Measurements from ENCODE around the gene REPS1.
"Not testable (repeated sequence)": the region's sequence is repeated elsewhere in the genome, so short reads cannot be mapped to it uniquely, and the experiment has no call there.

Gene REPS1

DNA sequence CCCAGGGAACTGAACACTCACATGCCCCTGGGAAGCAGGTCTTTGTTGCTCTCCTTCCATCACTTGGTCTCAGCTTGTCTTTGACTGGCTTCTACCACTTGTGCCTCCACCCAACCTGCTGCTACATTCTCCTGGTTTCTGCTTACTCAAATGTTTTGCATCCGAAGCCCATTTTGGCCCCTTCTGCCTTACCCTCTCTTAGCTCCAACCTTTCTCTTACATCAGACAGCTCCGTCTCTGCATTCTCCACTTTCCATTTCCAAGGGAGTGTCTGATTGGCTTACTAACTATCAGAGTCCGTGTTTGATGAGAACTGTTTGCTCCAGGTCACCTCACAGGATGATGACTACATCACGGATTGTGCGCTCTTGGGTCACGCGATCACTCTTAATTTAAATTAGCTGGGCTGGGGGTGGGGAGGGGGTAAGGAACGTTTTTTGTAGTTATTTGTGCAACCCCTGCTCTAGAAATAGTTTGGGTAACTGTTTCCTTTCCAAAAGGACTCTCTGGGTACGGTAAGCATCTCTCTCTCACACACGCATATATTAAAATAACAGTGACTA lies 39.6 kb upstream of the REPS1 start:
- H3K36me3 ChIP-seq (ENCODE audit: insufficient read depth, low read length) = no peaks in the 10 kb centered on the region
- H3K9me2 ChIP-seq (replicated peaks; ENCODE audit: low read depth, low read length) = no peaks in the 10 kb centered on the region
- peaks cover 30% of the 10 kb centered on the region for H4K20me1 ChIP-seq (ENCODE audit: insufficient read depth, low read length, poor library complexity, severe bottlenecking)
- H3K9ac ChIP-seq (ENCODE audit: low read depth, low read length, poor library complexity, severe bottlenecking) = peak overlapping the region; percentile 90
- H3K4me3 ChIP-seq (ENCODE audit: low read length, poor library complexity, severe bottlenecking) = peak overlapping the region; percentile 90
- no peaks in the 10 kb centered on the region for H3F3A ChIP-seq (ENCODE audit: low read depth)
- peaks cover 37% of the 10 kb centered on the region for H3K4me1 ChIP-seq (ENCODE audit: insufficient read depth, low read length, poor library complexity, severe bottlenecking)
- H3K27me3 ChIP-seq (ENCODE audit: insufficient read depth, low read length, poor library complexity, severe bottlenecking) = no peaks in the 10 kb centered on the region
- TF ChIP-seq EZH2phosphoT487 (IDR thresholded peaks at IDR 0.05; ENCODE audit: borderline replicate concordance) = no peak
- TF ChIP-seq, protein P1, sequence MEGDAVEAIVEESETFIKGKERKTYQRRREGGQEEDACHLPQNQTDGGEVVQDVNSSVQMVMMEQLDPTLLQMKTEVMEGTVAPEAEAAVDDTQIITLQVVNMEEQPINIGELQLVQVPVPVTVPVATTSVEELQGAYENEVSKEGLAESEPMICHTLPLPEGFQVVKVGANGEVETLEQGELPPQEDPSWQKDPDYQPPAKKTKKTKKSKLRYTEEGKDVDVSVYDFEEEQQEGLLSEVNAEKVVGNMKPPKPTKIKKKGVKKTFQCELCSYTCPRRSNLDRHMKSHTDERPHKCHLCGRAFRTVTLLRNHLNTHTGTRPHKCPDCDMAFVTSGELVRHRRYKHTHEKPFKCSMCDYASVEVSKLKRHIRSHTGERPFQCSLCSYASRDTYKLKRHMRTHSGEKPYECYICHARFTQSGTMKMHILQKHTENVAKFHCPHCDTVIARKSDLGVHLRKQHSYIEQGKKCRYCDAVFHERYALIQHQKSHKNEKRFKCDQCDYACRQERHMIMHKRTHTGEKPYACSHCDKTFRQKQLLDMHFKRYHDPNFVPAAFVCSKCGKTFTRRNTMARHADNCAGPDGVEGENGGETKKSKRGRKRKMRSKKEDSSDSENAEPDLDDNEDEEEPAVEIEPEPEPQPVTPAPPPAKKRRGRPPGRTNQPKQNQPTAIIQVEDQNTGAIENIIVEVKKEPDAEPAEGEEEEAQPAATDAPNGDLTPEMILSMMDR (conservative IDR thresholded peaks at IDR 0.05; ENCODE audit: low read length) = no peak
- peak overlapping the region; percentile 95 for H3K4me2 ChIP-seq (ENCODE audit: low read depth, low read length, poor library complexity, severe bottlenecking)
- H2AFZ ChIP-seq (ENCODE audit: low read length) = peak overlapping the region; percentile 88
- H3K79me2 ChIP-seq (ENCODE audit: insufficient read depth, low read length) = peaks cover 59% of the 10 kb centered on the region
- H3K9me3 ChIP-seq (ENCODE audit: insufficient read depth, low read depth, low read length) = no peaks in the 10 kb centered on the region

DNA sequence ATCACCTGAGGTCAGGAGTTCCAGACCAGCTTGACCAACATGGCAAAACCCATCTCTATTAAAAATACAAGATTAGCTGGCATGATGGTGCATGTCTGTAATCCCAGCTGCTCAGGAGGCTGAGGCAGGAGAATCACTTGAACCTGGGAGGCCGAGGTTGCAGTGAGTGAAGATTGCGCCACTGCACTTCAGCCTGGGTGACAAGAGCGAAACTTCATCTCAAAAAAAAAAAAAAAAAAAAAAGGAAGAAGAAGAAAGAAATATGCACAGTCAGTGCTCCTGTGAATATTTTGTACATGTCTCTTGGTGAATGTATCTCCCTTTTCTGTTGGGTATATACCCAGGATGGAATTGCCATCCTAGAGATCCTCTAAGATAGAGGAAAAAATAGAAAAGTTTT lies 37.4 kb upstream of the REPS1 start:
- H3K9me3 ChIP-seq (ENCODE audit: insufficient read depth, low read depth, low read length); H3K27me3 ChIP-seq (ENCODE audit: insufficient read depth, low read length, poor library complexity, severe bottlenecking); H3K4me2 ChIP-seq (ENCODE audit: low read depth, low read length, poor library complexity, severe bottlenecking); H2AFZ ChIP-seq (ENCODE audit: low read length); H3K36me3 ChIP-seq (ENCODE audit: insufficient read depth, low read length); H3F3A ChIP-seq (ENCODE audit: low read depth); H3K4me3 ChIP-seq (ENCODE audit: low read length, poor library complexity, severe bottlenecking); H3K9ac ChIP-seq (ENCODE audit: low read depth, low read length, poor library complexity, severe bottlenecking); H4K20me1 ChIP-seq (ENCODE audit: insufficient read depth, low read length, poor library complexity, severe bottlenecking); H3K9me2 ChIP-seq (replicated peaks; ENCODE audit: low read depth, low read length): not testable (repeated sequence)
- H3K79me2 ChIP-seq (ENCODE audit: insufficient read depth, low read length) = peaks cover 36% of the 10 kb centered on the region
- H3K4me1 ChIP-seq (ENCODE audit: insufficient read depth, low read length, poor library complexity, severe bottlenecking) = peaks cover 19% of the 10 kb centered on the region

DNA sequence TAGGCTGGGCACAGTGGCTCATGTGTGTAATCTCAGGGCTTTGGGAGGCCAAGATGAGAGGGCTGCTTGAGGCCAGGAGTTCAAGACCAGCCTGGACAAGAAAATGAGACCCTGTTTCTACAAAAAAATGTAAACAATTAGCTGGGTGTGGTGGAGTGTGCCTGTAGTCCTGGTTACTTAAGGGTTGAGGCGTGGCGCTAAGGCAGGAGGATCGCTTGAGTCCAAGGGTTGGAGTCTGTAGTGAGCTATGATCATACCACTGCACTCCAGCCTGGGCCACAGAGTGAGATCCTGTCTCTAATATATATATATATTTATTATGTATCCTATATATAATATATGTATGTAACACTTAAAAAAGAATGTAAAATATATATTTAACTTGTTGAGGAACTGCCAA lies 32.6 kb upstream of the REPS1 start:
- Histone ChIP-seq H3K9me2 (replicated peaks; ENCODE audit: low read depth, low read length) (no peaks in the 10 kb centered on the region), H3K4me3 (ENCODE audit: low read length, poor library complexity, severe bottlenecking) (no peak overlapping the region), H3K9me3 (ENCODE audit: insufficient read depth, low read depth, low read length) (no peaks in the 10 kb centered on the region), H3K36me3 (ENCODE audit: insufficient read depth, low read length) (no peaks in the 10 kb centered on the region), H3K9ac (ENCODE audit: low read depth, low read length, poor library complexity, severe bottlenecking) (no peak overlapping the region), H3K4me2 (ENCODE audit: low read depth, low read length, poor library complexity, severe bottlenecking) (no peak overlapping the region), H3K27me3 (ENCODE audit: insufficient read depth, low read length, poor library complexity, severe bottlenecking) (no peaks in the 10 kb centered on the region), H3K79me2 (ENCODE audit: insufficient read depth, low read length) (no peaks in the 10 kb centered on the region), H3K4me1 (ENCODE audit: insufficient read depth, low read length, poor library complexity, severe bottlenecking) (no peaks in the 10 kb centered on the region), H4K20me1 (ENCODE audit: insufficient read depth, low read length, poor library complexity, severe bottlenecking) (no peaks in the 10 kb centered on the region), H3F3A (ENCODE audit: low read depth) (no peaks in the 10 kb centered on the region), H2AFZ (ENCODE audit: low read length) (no peak overlapping the region)
- TF ChIP-seq, protein P1 (conservative IDR thresholded peaks at IDR 0.05; ENCODE audit: low read length) = no peak

DNA sequence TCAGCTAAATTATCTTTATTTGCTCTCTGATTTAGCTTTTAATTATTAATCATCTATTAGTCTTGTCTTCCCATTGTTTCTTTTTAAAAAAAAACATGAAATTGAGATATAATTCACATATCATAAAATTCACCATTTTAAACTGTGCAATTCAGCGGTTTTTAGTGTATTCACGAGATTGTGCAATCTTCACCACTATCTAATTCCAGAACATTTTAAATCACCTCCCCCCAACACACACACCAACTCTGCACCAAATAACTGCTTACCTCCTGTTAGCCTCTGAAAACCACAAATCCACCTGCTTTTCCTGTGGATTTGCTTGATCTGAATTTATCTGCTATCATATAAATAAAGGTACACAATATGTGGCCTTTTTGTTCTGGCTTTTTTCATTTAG lies 31.7 kb upstream of the REPS1 start:
- no peaks in the 10 kb centered on the region for H3K9me2 ChIP-seq (replicated peaks; ENCODE audit: low read depth, low read length)
- no peaks in the 10 kb centered on the region for H4K20me1 ChIP-seq (ENCODE audit: insufficient read depth, low read length, poor library complexity, severe bottlenecking)
- H3K27me3 ChIP-seq (ENCODE audit: insufficient read depth, low read length, poor library complexity, severe bottlenecking) = no peaks in the 10 kb centered on the region
- no peaks in the 10 kb centered on the region for H3K79me2 ChIP-seq (ENCODE audit: insufficient read depth, low read length)
- TF ChIP-seq EZH2phosphoT487 (IDR thresholded peaks at IDR 0.05; ENCODE audit: borderline replicate concordance) = no peak
- TF ChIP-seq, protein P1 (conservative IDR thresholded peaks at IDR 0.05; ENCODE audit: low read length) = no peak
- no peaks in the 10 kb centered on the region for H3F3A ChIP-seq (ENCODE audit: low read depth)
- H3K36me3 ChIP-seq (ENCODE audit: insufficient read depth, low read length) = no peaks in the 10 kb centered on the region
- H3K4me3 ChIP-seq (ENCODE audit: low read length, poor library complexity, severe bottlenecking) = no peak overlapping the region
- no peak overlapping the region for H3K9ac ChIP-seq (ENCODE audit: low read depth, low read length, poor library complexity, severe bottlenecking)
- no peak overlapping the region for H3K4me2 ChIP-seq (ENCODE audit: low read depth, low read length, poor library complexity, severe bottlenecking)
- H3K4me1 ChIP-seq (ENCODE audit: insufficient read depth, low read length, poor library complexity, severe bottlenecking) = no peaks in the 10 kb centered on the region
- no peaks in the 10 kb centered on the region for H3K9me3 ChIP-seq (ENCODE audit: insufficient read depth, low read depth, low read length)
- no peak overlapping the region for H2AFZ ChIP-seq (ENCODE audit: low read length)

Data from Loucy (cell line).